ENCODE results near the gene OR6B3.
"Not testable (repeated sequence)": the region's sequence is repeated elsewhere in the genome, so short reads cannot be mapped to it uniquely, and the experiment has no call there.

DNA sequence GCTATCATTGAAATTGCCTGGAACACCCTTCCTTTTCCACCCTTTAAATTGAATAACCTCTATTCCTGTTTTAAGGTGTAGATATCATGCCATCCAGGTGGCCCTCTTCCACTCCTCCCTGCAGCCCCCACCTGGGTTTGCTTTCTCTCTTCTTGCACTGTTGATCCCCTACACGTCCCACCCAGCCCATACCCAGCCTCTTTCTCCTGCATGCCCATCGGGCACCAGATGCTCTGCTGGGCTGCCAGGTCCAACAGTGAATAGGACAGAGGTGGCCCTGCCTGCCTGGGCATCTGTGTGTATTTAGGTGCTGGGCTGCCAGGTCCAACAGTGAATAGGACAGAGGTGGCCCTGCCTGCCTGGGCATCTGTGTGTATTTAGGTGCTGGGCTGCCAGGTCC, 9.2 kb downstream of the OR6B3 start:
- TF ChIP-seq POLR2AphosphoS5, TAF1, POLR2A (IDR thresholded peaks at IDR 0.05; ENCODE audit: low read depth, low read length): not testable (repeated sequence)

Data from GM12891 (cell line).